ENCODE results near the gene KLF3.

DNA sequence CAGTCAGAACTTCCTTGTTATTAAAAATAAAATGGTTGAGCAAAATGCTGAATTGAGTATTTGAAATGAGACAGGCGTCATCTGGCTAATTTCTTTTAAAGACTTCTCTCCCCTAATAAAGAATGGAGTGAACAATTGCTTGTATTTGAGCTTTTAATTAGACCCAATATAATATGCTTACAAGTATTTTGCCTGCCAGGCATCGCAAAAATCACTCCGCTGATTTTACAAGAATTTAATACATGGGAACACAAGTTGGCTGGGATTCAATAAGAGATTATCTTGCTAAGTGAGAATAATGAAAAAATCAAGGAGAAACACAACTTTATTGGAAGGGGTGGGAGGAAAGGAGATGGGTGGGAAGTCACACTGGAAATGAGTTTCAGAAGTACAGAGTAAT lies 52.3 kb downstream of the KLF3 start:
- TF ChIP-seq, protein P1, sequence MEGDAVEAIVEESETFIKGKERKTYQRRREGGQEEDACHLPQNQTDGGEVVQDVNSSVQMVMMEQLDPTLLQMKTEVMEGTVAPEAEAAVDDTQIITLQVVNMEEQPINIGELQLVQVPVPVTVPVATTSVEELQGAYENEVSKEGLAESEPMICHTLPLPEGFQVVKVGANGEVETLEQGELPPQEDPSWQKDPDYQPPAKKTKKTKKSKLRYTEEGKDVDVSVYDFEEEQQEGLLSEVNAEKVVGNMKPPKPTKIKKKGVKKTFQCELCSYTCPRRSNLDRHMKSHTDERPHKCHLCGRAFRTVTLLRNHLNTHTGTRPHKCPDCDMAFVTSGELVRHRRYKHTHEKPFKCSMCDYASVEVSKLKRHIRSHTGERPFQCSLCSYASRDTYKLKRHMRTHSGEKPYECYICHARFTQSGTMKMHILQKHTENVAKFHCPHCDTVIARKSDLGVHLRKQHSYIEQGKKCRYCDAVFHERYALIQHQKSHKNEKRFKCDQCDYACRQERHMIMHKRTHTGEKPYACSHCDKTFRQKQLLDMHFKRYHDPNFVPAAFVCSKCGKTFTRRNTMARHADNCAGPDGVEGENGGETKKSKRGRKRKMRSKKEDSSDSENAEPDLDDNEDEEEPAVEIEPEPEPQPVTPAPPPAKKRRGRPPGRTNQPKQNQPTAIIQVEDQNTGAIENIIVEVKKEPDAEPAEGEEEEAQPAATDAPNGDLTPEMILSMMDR (tag by site-specific recombination; IDR thresholded peaks at IDR 0.05): no peak
- no peak for TF ChIP-seq ZBTB20 (tag by site-specific recombination; IDR thresholded peaks at IDR 0.05)
- TF ChIP-seq, protein P2, sequence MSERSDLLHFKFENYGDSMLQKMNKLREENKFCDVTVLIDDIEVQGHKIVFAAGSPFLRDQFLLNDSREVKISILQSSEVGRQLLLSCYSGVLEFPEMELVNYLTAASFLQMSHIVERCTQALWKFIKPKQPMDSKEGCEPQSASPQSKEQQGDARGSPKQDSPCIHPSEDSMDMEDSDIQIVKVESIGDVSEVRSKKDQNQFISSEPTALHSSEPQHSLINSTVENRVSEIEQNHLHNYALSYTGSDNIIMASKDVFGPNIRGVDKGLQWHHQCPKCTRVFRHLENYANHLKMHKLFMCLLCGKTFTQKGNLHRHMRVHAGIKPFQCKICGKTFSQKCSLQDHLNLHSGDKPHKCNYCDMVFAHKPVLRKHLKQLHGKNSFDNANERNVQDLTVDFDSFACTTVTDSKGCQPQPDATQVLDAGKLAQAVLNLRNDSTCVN (tag by site-specific recombination; optimal IDR thresholded peaks at IDR 0.05): no peak
